Measurements from ENCODE around the gene ZRANB1. TPM values are rescaled to one million over a fixed set of nuclear protein-coding genes. Genes with fewer than 3 reads are reported as not detected.
A peak's percentile ranks its signal among the peaks of the same experiment; 100 is the strongest.

Gene ZRANB1
- total and polyA plus RNA-seq, 2 of the 4 experiments (the other 2 are of a cell fraction) = 11.2 to 24.7 TPM

GRCh38 chr10:124999433-125000365, 57.8 kb downstream of the ZRANB1 start (continued):
- TF ChIP-seq USF2 (IDR thresholded peaks at IDR 0.05; ENCODE audit: low read depth, low read length) (peak; percentile 67), POLR2A (IDR thresholded peaks at IDR 0.05; ENCODE audit: low read depth, low read length) (0 out of 2 replicates have a peak, but pooled peaks have one; percentile 15), MAZ (IDR thresholded peaks at IDR 0.05; ENCODE audit: borderline replicate concordance, low read depth, low read length) (no peak)

Measured in IMR-90 (cell line).